Measurements from ENCODE around the gene R3HDM2. TPM values are rescaled to one million over a fixed set of nuclear protein-coding genes. Genes with fewer than 3 reads are reported as not detected.

Gene R3HDM2
- total and polyA plus RNA-seq, 2 of the 13 experiments (the other 11 are each of a cell fraction or from before 2014, with no cell fraction given), result 11.1 to 23.5 TPM

- peak; percentile 70; the same call in 1 of the 2 replicates for TF ChIP-seq ARID4A (CRISPR knock-in tag; IDR thresholded peaks at IDR 0.05; ENCODE audit: borderline replicate concordance)
- TF ChIP-seq AHR (CRISPR knock-in tag; IDR thresholded peaks at IDR 0.05), result peak; percentile 56; the same call in 1 of the 2 replicates
- TF ChIP-seq ZFX (CRISPR knock-in tag; IDR thresholded peaks at IDR 0.05; ENCODE audit: low read depth), result peak; percentile 83
- TF ChIP-seq POLR2A (IDR thresholded peaks at IDR 0.05; ENCODE audit: insufficient read depth in 1 of 2, low read depth in 2 of 2, low read length in 2 of 2), result peak in 1 of 2 experiments; percentile 68; a peak in 2 of 4 replicates
- peak; percentile 51; the same call in 1 of the 2 replicates for TF ChIP-seq ZSCAN9 (CRISPR knock-in tag; IDR thresholded peaks at IDR 0.05; ENCODE audit: borderline replicate concordance)
- TF ChIP-seq ZNF775 (CRISPR knock-in tag; IDR thresholded peaks at IDR 0.05; ENCODE audit: borderline replicate concordance), result no peak
- no peak for TF ChIP-seq ZNF644 (CRISPR knock-in tag; IDR thresholded peaks at IDR 0.05; ENCODE audit: low read depth)
- TF ChIP-seq CBX1 (IDR thresholded peaks at IDR 0.05; ENCODE audit: low read depth), result no peak
- TF ChIP-seq TRAFD1 (CRISPR knock-in tag; IDR thresholded peaks at IDR 0.05; ENCODE audit: borderline replicate concordance), result no peak
- 0 out of 2 replicates have a peak, but pooled peaks have one; percentile 8 for TF ChIP-seq RXRB (CRISPR knock-in tag; IDR thresholded peaks at IDR 0.05; ENCODE audit: borderline replicate concordance)
- no peak for TF ChIP-seq ZBTB40 (IDR thresholded peaks at IDR 0.05)
- TF ChIP-seq ZBTB40 (CRISPR knock-in tag; IDR thresholded peaks at IDR 0.05), result no peak; the same call in 1 of the 2 replicates
- peak; percentile 81 for TF ChIP-seq MAX (IDR thresholded peaks at IDR 0.05)
Measured at GRCh38 chr12:57229634-57230380, 201.0 kb downstream of the R3HDM2 start, which contains the start of gene SHMT2 (continued).
